T-cell (primary cell): ENCODE results near the gene TUBA1C. TPM values are rescaled to one million over a fixed set of nuclear protein-coding genes. Genes with fewer than 3 reads are reported as not detected.
"Not testable (repeated sequence)": the region's sequence is repeated elsewhere in the genome, so short reads cannot be mapped to it uniquely, and the experiment has no call there.

Experiments
- ATAC-seq, 4 experiments: fragments of 200-7000 bp in 3 of 4; fragments of 150-1000 bp in 1 of 4; cut with Tn5 transposase; replicated peaks in 1 of 4; 1 replicate in 3 of 4; 2 replicates in 1 of 4; pipeline ENCODE4 v1.10.0; 2021; ENCODE audit warnings: moderate library complexity in 3 of 4, mild to moderate bottlenecking in 2 of 4, moderate number of reproducible peaks in 1 of 4
- CTCF ChIA-PET, 2 donors: fragments of 300-600 bp; sonication (Branson Sonifier 250); formaldehyde crosslinking; loops; one replicate each; lab custom pipeline; 2022; ENCODE audit warnings: antibody characterized with exemption in 2 of 2; lab: Charles Lee
- POLR2A ChIA-PET, 2 donors: fragments of 300-600 bp; sonication (Branson Sonifier 250); formaldehyde crosslinking; loops; one replicate each; lab custom pipeline; 2022; ENCODE audit warnings: antibody characterized with exemption in 2 of 2; lab: Charles Lee
- DNase-seq, 35 experiments: peaks; one replicate each; pipeline versions ENCODE4 v3.0.0 to v3.0.0-alpha.2; 2013 to 2023
- H3K27ac ChIP-seq: one replicate; pipeline ENCODE4 v1.5.1; 2013; ENCODE audit warnings: low read length
- H3K27me3 ChIP-seq, 2 experiments: replicated peaks in 1 of 2; 1 replicate in 1 of 2; 2 replicates in 1 of 2; pipeline versions ENCODE4 v1.6.1 to v1.7.0; 2013; ENCODE audit warnings: low read length in 1 of 2, mixed read lengths in 1 of 2; ENCODE audit not compliant: control insufficient read depth in 2 of 2, insufficient read depth in 2 of 2; ENCODE audit errors: extremely low read depth in 1 of 2
- H3K36me3 ChIP-seq, 2 donors: 1 replicate in 1 of 2; 2 replicates in 1 of 2; pipeline versions ENCODE4 v1.6.1 to v1.7.0; 2013; ENCODE audit warnings: low read length in 1 of 2; ENCODE audit not compliant: control insufficient read depth in 2 of 2, insufficient read depth in 1 of 2; ENCODE audit errors: extremely low read depth in 1 of 2
- H3K4me1 ChIP-seq, 2 experiments: 1 replicate in 1 of 2; 2 replicates in 1 of 2; pipeline versions ENCODE4 v1.6.1 to v1.7.0; 2013; ENCODE audit warnings: low read length in 2 of 2, mixed read lengths in 1 of 2; ENCODE audit not compliant: insufficient read depth in 2 of 2, control insufficient read depth in 1 of 2; ENCODE audit errors: extremely low read depth in 1 of 2
- H3K4me3 ChIP-seq, 2 donors: 1 replicate in 1 of 2; 2 replicates in 1 of 2; pipeline versions ENCODE4 v1.5.1 to v1.7.0; 2013; ENCODE audit warnings: mild to moderate bottlenecking in 2 of 2, low read length in 1 of 2, moderate library complexity in 1 of 2; ENCODE audit not compliant: control insufficient read depth in 1 of 2; ENCODE audit errors: extremely low read depth in 1 of 2
- H3K9me3 ChIP-seq: 2 replicates; pipeline ENCODE4 v1.7.0; 2013
- H3K27ac Mint-ChIP-seq, 2 donors: one replicate each; pipeline ENCODE4 v1.8.0; 2020 to 2021; ENCODE audit warnings: mild to moderate bottlenecking in 2 of 2, mixed read lengths in 2 of 2
- H3K27me3 Mint-ChIP-seq, 2 donors: one replicate each; pipeline ENCODE4 v1.8.0; 2021 to 2022; ENCODE audit warnings: mixed read lengths in 2 of 2
- H3K36me3 Mint-ChIP-seq: one replicate; pipeline ENCODE4 v1.8.0; 2021; ENCODE audit warnings: mixed read lengths
- H3K4me1 Mint-ChIP-seq, 3 donors: one replicate each; pipeline ENCODE4 v1.8.0; 2020 to 2022; ENCODE audit warnings: mixed read lengths in 3 of 3, mild to moderate bottlenecking in 1 of 3
- H3K4me3 Mint-ChIP-seq, 3 donors: one replicate each; pipeline ENCODE4 v1.8.0; 2020 to 2022; ENCODE audit warnings: mild to moderate bottlenecking in 3 of 3, mixed read lengths in 3 of 3, moderate library complexity in 3 of 3
- H3K9me3 Mint-ChIP-seq, 3 donors: one replicate each; pipeline ENCODE4 v1.8.0; 2020 to 2022; ENCODE audit warnings: mixed read lengths in 3 of 3
- WGBS: methylation state at CpG from one replicate; pipeline ENCODE4 v1.1.5; 2013; ENCODE audit warnings: missing lambda C conversion rate; ENCODE audit not compliant: insufficient coverage; 5-methylcytosine and 5-hydroxymethylcytosine counted together
- total RNA-seq, 35 experiments: library from RNA in 6 of 35; stranded (reverse) in 6 of 35; fragments of 120-200 nt in 1 of 35; gene quantifications; one replicate each; pipeline versions ENCODE4 v1.2.1 to v1.2.4 and lab custom pipeline; 2013 to 2026

TUBA1C gene
- total RNA-seq, 5 donors from 2014 or later (not counting 1 experiment from before 2014, with no cell fraction given), result 16.4 to 53.7 (median 48.4) TPM

GRCh38 chr12:49279706-49280159 is 14.9 kb downstream of the TUBA1C start:
- WGBS, result 87% methylated on average over 4 of the region's 7 CpGs
- CTCF ChIA-PET, result interaction anchor here in 1 of 2 donors (0.6 to 0.9 kb wide), 3 partner anchors 9 to 248 kb away, joined by 3 to 8 read pairs (median 3); partner anchors contain the start of gene PRPH

GRCh38 chr12:49280545-49280944 is 15.7 kb downstream of the TUBA1C start:
- POLR2A ChIA-PET, H3K4me1 Mint-ChIP-seq, H3K9me3 Mint-ChIP-seq, H3K4me3 Mint-ChIP-seq, H3K27ac Mint-ChIP-seq, H3K4me3 ChIP-seq, H3K9me3 ChIP-seq, DNase-seq, H3K4me1 ChIP-seq, H3K36me3 Mint-ChIP-seq, H3K27ac ChIP-seq, ATAC-seq, H3K36me3 ChIP-seq: not testable (repeated sequence)
- WGBS, result 100% methylated on average over 2 of the region's 6 CpGs
- CTCF ChIA-PET, result interaction anchor here in 1 of 2 donors (0.7 to 0.9 kb wide), 2 partner anchors 14 to 702 kb away, joined by 3 to 5 read pairs; partner anchors contain the start of gene PRPH
- H3K27me3 Mint-ChIP-seq, result peaks cover 19 to 23% of the 10 kb centered on the region in 2 donors
- peaks cover 0 to 31% of the 10 kb centered on the region in 2 experiments for H3K27me3 ChIP-seq

More at GRCh38 chr12:49279706-49280159, 14.9 kb downstream of the TUBA1C start:
- POLR2A ChIA-PET, result interaction anchor here in 1 of 2 donors (0.5 kb wide), 1 partner anchor 343 kb away, joined by 4 read pairs; the partner anchor contains the start of gene PRPF40B
- no peaks in the 10 kb centered on the region for H3K4me1 ChIP-seq
- H3K27ac Mint-ChIP-seq, result no peak overlapping the region
- H3K9me3 Mint-ChIP-seq, result no peaks in the 10 kb centered on the region
- no peak overlapping the region for H3K27ac ChIP-seq
- H3K4me1 Mint-ChIP-seq, result no peaks in the 10 kb centered on the region
- H3K9me3 ChIP-seq, result no peaks in the 10 kb centered on the region
- no peaks in the 10 kb centered on the region for H3K36me3 Mint-ChIP-seq
- H3K4me3 ChIP-seq, result no peak overlapping the region
- H3K27me3 Mint-ChIP-seq, result peaks cover 16 to 21% of the 10 kb centered on the region in 2 donors
- H3K4me3 Mint-ChIP-seq, result no peak overlapping the region
- DNase-seq (no peak), ATAC-seq (no peak)
- H3K36me3 ChIP-seq, result no peaks in the 10 kb centered on the region
- H3K27me3 ChIP-seq, result peaks cover 0 to 24% of the 10 kb centered on the region in 2 experiments

GRCh38 chr12:49282302-49282701 is 17.4 kb downstream of the TUBA1C start:
- no peak for ATAC-seq
- Mint-ChIP-seq H3K27me3 (peaks cover 27 to 30% of the 10 kb centered on the region in 2 donors), H3K36me3 (no peaks in the 10 kb centered on the region), H3K4me3 (no peak overlapping the region), H3K9me3 (no peaks in the 10 kb centered on the region), H3K4me1 (no peaks in the 10 kb centered on the region), H3K27ac (no peak overlapping the region)
- no peaks in the 10 kb centered on the region for H3K4me1 ChIP-seq
- ChIA-PET POLR2A (no interaction called here), CTCF (interaction anchor here in 1 of 2 donors (0.6 kb wide), 1 partner anchor 888 kb away, joined by 3 read pairs; no protein-coding TSS in a partner anchor)
- H3K36me3 ChIP-seq, result no peaks in the 10 kb centered on the region
- 100% methylated on average over 1 of the region's 5 CpGs for WGBS
- H3K4me3 ChIP-seq, result no peak overlapping the region
- H3K27ac ChIP-seq, result no peak overlapping the region
- no peaks in the 10 kb centered on the region for H3K9me3 ChIP-seq
- no peak for DNase-seq
- H3K27me3 ChIP-seq, result peaks cover 2 to 39% of the 10 kb centered on the region in 2 experiments

GRCh38 chr12:49282740-49283375 is 18.0 kb downstream of the TUBA1C start:
- no CpG with 5 or more reads among the region's 6 CpGs for WGBS
- H3K27me3 ChIP-seq, result peaks cover 2 to 41% of the 10 kb centered on the region in 2 experiments
- POLR2A ChIA-PET, result not testable (repeated sequence)

GRCh38 chr12:49283541-49284429 is 18.9 kb downstream of the TUBA1C start:
- no peaks in the 10 kb centered on the region for H3K36me3 Mint-ChIP-seq
- no peak overlapping the region for H3K27ac ChIP-seq
- ChIA-PET POLR2A (no interaction called here), CTCF (interaction anchor here (0.5 to 1.2 kb wide), 3 partner anchors 50 to 235 kb away, joined by 3 to 8 read pairs (median 3); no protein-coding TSS in a partner anchor)
- peaks cover 2 to 46% of the 10 kb centered on the region in 2 experiments for H3K27me3 ChIP-seq
- H3K27me3 Mint-ChIP-seq, result peaks cover 41 to 45% of the 10 kb centered on the region in 2 donors
- no peaks in the 10 kb centered on the region for H3K4me1 Mint-ChIP-seq
- H3K9me3 ChIP-seq, result no peaks in the 10 kb centered on the region
- no peak overlapping the region for H3K4me3 Mint-ChIP-seq
- H3K9me3 Mint-ChIP-seq, result no peaks in the 10 kb centered on the region
- no peak overlapping the region for H3K27ac Mint-ChIP-seq
- no peaks in the 10 kb centered on the region for H3K36me3 ChIP-seq
- H3K4me1 ChIP-seq, result no peaks in the 10 kb centered on the region
- DNase-seq (no peak), ATAC-seq (no peak)
- no peak overlapping the region for H3K4me3 ChIP-seq
- 96% methylated on average over 8 of the region's 25 CpGs for WGBS

More at GRCh38 chr12:49282740-49283375, 18.0 kb downstream of the TUBA1C start:
- not testable (repeated sequence) for H3K9me3 ChIP-seq, H3K36me3 Mint-ChIP-seq, ATAC-seq, H3K4me3 ChIP-seq, H3K27ac ChIP-seq, H3K4me1 Mint-ChIP-seq, H3K27ac Mint-ChIP-seq, H3K4me3 Mint-ChIP-seq, H3K9me3 Mint-ChIP-seq, DNase-seq, H3K4me1 ChIP-seq, H3K36me3 ChIP-seq
- CTCF ChIA-PET, result interaction anchor here in 1 of 2 donors (0.6 kb wide), 1 partner anchor 51 kb away, joined by 8 read pairs; no protein-coding TSS in a partner anchor
- peaks cover 32 to 36% of the 10 kb centered on the region in 2 donors for H3K27me3 Mint-ChIP-seq

- H3K27me3 ChIP-seq, result peaks cover 2 to 54% of the 10 kb centered on the region in 2 experiments
- ATAC-seq (no peak), DNase-seq (no peak)
- no peak overlapping the region for H3K4me3 ChIP-seq
- CTCF ChIA-PET, result interaction anchor here (0.6 to 1.3 kb wide), 4 partner anchors 23 to 347 kb away, joined by 3 to 5 read pairs (median 4); no protein-coding TSS in a partner anchor
- H3K27me3 Mint-ChIP-seq, result peaks cover 37 to 48% of the 10 kb centered on the region in 2 donors
- no peaks in the 10 kb centered on the region for H3K9me3 Mint-ChIP-seq
- H3K4me1 ChIP-seq, result no peaks in the 10 kb centered on the region
- H3K4me3 Mint-ChIP-seq, result no peak overlapping the region
- H3K36me3 Mint-ChIP-seq, result no peaks in the 10 kb centered on the region
- H3K4me1 Mint-ChIP-seq, result no peaks in the 10 kb centered on the region
- no peaks in the 10 kb centered on the region for H3K9me3 ChIP-seq
- no peaks in the 10 kb centered on the region for H3K36me3 ChIP-seq
- H3K27ac ChIP-seq, result no peak overlapping the region
- H3K27ac Mint-ChIP-seq, result peak overlapping the region in 1 of 2 donors; percentile 19
- 85% methylated on average over 3 of the region's 4 CpGs for WGBS
- POLR2A ChIA-PET, result no interaction called here
These were observed 19.8 kb downstream of the TUBA1C start for GRCh38 chr12:49284672-49285071.
